HepG2 (cell line): ENCODE results near the gene CDT1. TPM values are rescaled to one million over a fixed set of nuclear protein-coding genes. Genes with fewer than 3 reads are reported as not detected.

ENCODE experiments used
- ATAC-seq: fragments of 200-7000 bp; cut with Tn5 transposase; 3 replicates; pipeline ENCODE4 v1.9.1; 2020; ENCODE audit warnings: mild to moderate bottlenecking, moderate library complexity
- BruUV-seq: library from RNA; stranded (reverse); fragments of 400-500 nt; replicated peaks from 2 replicates; lab custom pipeline; 2021; lab: Mats Ljungman, UMichigan
- CTCF ChIA-PET: fragments of 300-600 bp; formaldehyde crosslinking; extraction: SDS; loops from one replicate; lab custom pipeline; 2021; ENCODE audit warnings: low total read pairs, inconsistent platforms, low intra/inter-chr PET ratio; lab: Yijun Ruan, JAX
- POLR2A ChIA-PET: fragments of 350-600 bp; sonication (Branson Sonifier 250); formaldehyde crosslinking; loops from one replicate; lab custom pipeline; 2020; ENCODE audit warnings: antibody characterized with exemption, inconsistent platforms; lab: Yijun Ruan, JAX
- DNase-seq: peaks from one replicate; pipeline ENCODE4 v3.0.0-alpha.2; 2015; ENCODE audit warnings: low spot score
- FAIRE-seq: peaks from 3 replicates; lab custom pipeline; 2011; peaks lifted over from hg19 to GRCh38; lab: Jason Lieb, UNC
- H2AFZ ChIP-seq: one replicate; pipeline ENCODE4 v1.6.1; 2011; ENCODE audit warnings: low read length, inconsistent platforms
- H3K27ac ChIP-seq: fragments of 300-600 bp; 3 replicates; pipeline ENCODE4 v1.8.0; 2011; ENCODE audit warnings: mixed run types, mild to moderate bottlenecking, mixed read lengths, low read length, inconsistent platforms; ENCODE audit not compliant: insufficient read depth; ENCODE audit errors: extremely low read length
- H3K27me3 ChIP-seq, 2 experiments: fragments of 200-600 bp in 1 of 2; 2 replicates in 1 of 2; 3 replicates in 1 of 2; pipeline versions ENCODE4 v1.6.0 to v1.8.0; 2011; ENCODE audit warnings: low read length in 2 of 2, mild to moderate bottlenecking in 2 of 2, moderate library complexity in 2 of 2, inconsistent platforms in 1 of 2; ENCODE audit not compliant: insufficient read depth in 2 of 2, control insufficient read depth in 1 of 2
- H3K36me3 ChIP-seq, 2 experiments: fragments of 200-600 bp in 1 of 2; replicated peaks in 1 of 2; 2 replicates in 1 of 2; 3 replicates in 1 of 2; pipeline versions ENCODE4 v1.5.1 to v1.8.0; 2011; ENCODE audit warnings: low read length in 2 of 2, inconsistent platforms in 1 of 2; ENCODE audit not compliant: insufficient read depth in 2 of 2, control insufficient read depth in 1 of 2
- H3K4me1 ChIP-seq: 2 replicates; pipeline ENCODE4 v1.5.1; 2012; ENCODE audit warnings: low read length, inconsistent platforms; ENCODE audit not compliant: insufficient read depth
- H3K4me2 ChIP-seq: 2 replicates; pipeline ENCODE4 v1.6.0; 2011; ENCODE audit warnings: low read depth, low read length, inconsistent platforms
- H3K4me3 ChIP-seq, 3 experiments: fragments of 200-600 bp in 1 of 3; sonication (generic), shearing (Covaris generic) in 1 of 3; replicated peaks in 1 of 3; 2 replicates each; pipeline ENCODE4 v1.5.1; 2011 to 2016; ENCODE audit warnings: low read length in 3 of 3, inconsistent platforms in 2 of 3, low read depth in 2 of 3, mild to moderate bottlenecking in 2 of 3, control low read depth in 1 of 3, mixed read lengths in 1 of 3; ENCODE audit not compliant: insufficient read depth in 1 of 3
- H3K79me2 ChIP-seq: one replicate; pipeline ENCODE4 v1.6.1; 2011; ENCODE audit warnings: low read length, inconsistent platforms; ENCODE audit not compliant: insufficient read depth
- H3K9ac ChIP-seq: 2 replicates; pipeline ENCODE4 v1.6.0; 2011; ENCODE audit warnings: mild to moderate bottlenecking, low read depth, low read length, inconsistent platforms; ENCODE audit not compliant: insufficient read depth
- H3K9me3 ChIP-seq: 2 replicates; pipeline ENCODE4 v1.5.1; 2012; ENCODE audit warnings: mild to moderate bottlenecking, low read length
- H4K20me1 ChIP-seq: 2 replicates; pipeline ENCODE4 v1.6.0; 2011; ENCODE audit warnings: inconsistent platforms, mild to moderate bottlenecking, low read length, moderate library complexity; ENCODE audit not compliant: insufficient read depth
- AGO2 ChIP-seq: fragments of 200-400 bp; formaldehyde crosslinking; optimal IDR thresholded peaks from 2 replicates; pipeline ENCODE3; 2017; ENCODE audit warnings: mild to moderate bottlenecking, low read depth, low read length, moderate library complexity
- CBX2 ChIP-seq, 2 experiments: fragments of 200-600 bp in 1 of 2; sonication (generic); formaldehyde crosslinking in 1 of 2; IDR thresholded peaks; 2 replicates each; pipeline versions ENCODE4 v1.7.0 to v1.8.1; 2018 to 2022; ENCODE audit warnings: low read depth in 2 of 2, low read length in 1 of 2, mild to moderate bottlenecking in 1 of 2, missing genetic modification reagents in 1 of 2
- ISL2 ChIP-seq: sonication (generic); formaldehyde crosslinking; IDR thresholded peaks from 2 replicates; pipeline ENCODE4 v1.5.0; 2020; ENCODE audit warnings: missing genetic modification reagents
- NFKB2 ChIP-seq: sonication (generic); formaldehyde crosslinking; IDR thresholded peaks from 2 replicates; pipeline ENCODE4 v1.4.0; 2020; ENCODE audit warnings: missing genetic modification reagents, borderline replicate concordance
- XRCC5 ChIP-seq: fragments of 200-400 bp; formaldehyde crosslinking; optimal IDR thresholded peaks from 2 replicates; pipeline ENCODE3; 2017; ENCODE audit warnings: mild to moderate bottlenecking, low read length
- ZNF768 ChIP-seq: sonication (generic); formaldehyde crosslinking; IDR thresholded peaks from 2 replicates; pipeline ENCODE4 v1.4.0; 2020; ENCODE audit warnings: missing genetic modification reagents
- ZNF816 ChIP-seq: sonication (generic); formaldehyde crosslinking; IDR thresholded peaks from 2 replicates; pipeline ENCODE4 v1.8.0; 2022; ENCODE audit warnings: missing genetic modification reagents, mild to moderate bottlenecking, borderline replicate concordance
- WGBS: methylation state at CpG from one replicate; pipeline ENCODE4 v1.1.6; 2017; ENCODE audit warnings: low lambda C conversion rate; 5-methylcytosine and 5-hydroxymethylcytosine counted together
- in situ Hi-C: cut with HindIII; loops from 2 replicates; pipeline ENCODE4 v1.10.0; 2017; ENCODE audit warnings: low pct_unique_long_range_greater_than_20kb; ENCODE audit not compliant: extremely low pct_ligation_motif_present
- intact Hi-C: fragments of 100-400 bp; cut with micrococcal nuclease; formaldehyde crosslinking; loops from one replicate; pipeline ENCODE4 v1.10.0; 2022; ENCODE audit not compliant: unreplicated experiment
- polyA plus RNA-seq, 8 experiments: library from polyadenylated mRNA; depleted of rRNA in 3 of 8; stranded (reverse) in 7 of 8; unstranded in 1 of 8; fragments of >200 nt; fragmentation: Illumina TruSeq in 4 of 8; extraction: Trizol in 4 of 8; gene quantifications; 2 replicates each; pipeline versions ENCODE4 v1.2.1 to v1.2.3, GENCODE V29; 2011 to 2016; ENCODE audit warnings: low read depth in 4 of 8, missing spikeins in 1 of 8, mixed read lengths in 1 of 8; ENCODE audit not compliant: insufficient read depth in 1 of 8
- total RNA-seq, 5 experiments: library from RNA; depleted of rRNA; stranded (reverse); fragments of >200 nt; fragmentation: Illumina TruSeq; extraction: Trizol; gene quantifications; 2 replicates each; pipeline ENCODE4 v1.2.3, GENCODE V29; 2016; ENCODE audit warnings: low read depth in 1 of 5

The CDT1 gene
- total and polyA plus RNA-seq, 2 of the 13 experiments (the other 11 are each of a cell fraction or from before 2014, with no cell fraction given): 23.1 to 23.8 TPM

- FAIRE-seq: no peak
- DNase-seq: no peak
- no TSS peak for BruUV-seq
- in situ Hi-C loops: loop anchor here (5.0 kb wide), 3 partner anchors 46 to 411 kb away; partner anchors contain the start of genes CDT1, GALNS and TRAPPC2L
- Histone ChIP-seq H3K4me1 (peaks cover 25% of the 10 kb centered on the region), H3K9me3 (no peaks in the 10 kb centered on the region), H3K27ac (no peak overlapping the region), H4K20me1 (peaks cover 4% of the 10 kb centered on the region; the same call in 1 of the 2 replicates), H2AFZ (no peak overlapping the region), H3K4me3 (no peak overlapping the region), H3K27me3 (no peaks in the 10 kb centered on the region), H3K79me2 (peaks cover 21% of the 10 kb centered on the region), H3K9ac (no peak overlapping the region), H3K36me3 (peaks cover 0 to 10% of the 10 kb centered on the region in 2 experiments; a peak in 3 of 5 replicates), H3K4me2 (no peak overlapping the region)
- intact Hi-C loops: loop anchor here (5.0 kb wide), 2 partner anchors 56 to 101 kb away; partner anchors contain the start of genes APRT, GALNS and TRAPPC2L
- TF ChIP-seq AGO2: peak; percentile 36
- no peak for TF ChIP-seq CBX2 (IDR thresholded peaks at IDR 0.05; ENCODE audit: low read depth, low read length)
- no peak for TF ChIP-seq CBX2 (CRISPR knock-in tag; IDR thresholded peaks at IDR 0.05; ENCODE audit: low read depth)
- 97% methylated on average over 12 of the region's 23 CpGs for whole genome bisulfite sequencing
- ATAC-seq: no peak
- ChIA-PET POLR2A (no interaction called here), CTCF (no interaction called here)
Observed at GRCh38 chr16:88755745-88756443, 47.7 kb upstream of the CDT1 start.

GRCh38 chr16:88758227-88758943 is 45.2 kb upstream of the CDT1 start:
- no peak overlapping the region for H2AFZ ChIP-seq
- 96% methylated on average over 8 of the region's 13 CpGs for WGBS
- ChIA-PET CTCF (interaction anchor here (1.2 to 1.7 kb wide), 3 partner anchors 26 to 99 kb away, joined by 4 to 12 read pairs (median 5); partner anchors contain the start of genes GALNS, PIEZO1 and TRAPPC2L), POLR2A (interaction anchor here (0.9 to 2.9 kb wide), 10 partner anchors 11 to 99 kb away, joined by 3 to 36 read pairs (median 6); partner anchors contain the start of genes APRT, GALNS, PIEZO1 and TRAPPC2L)
- in situ Hi-C loops: loop anchor here (5.0 kb wide), 3 partner anchors 44 to 409 kb away; partner anchors contain the start of genes CDT1, GALNS and TRAPPC2L
- TF ChIP-seq XRCC5 (no peak), NFKB2 (CRISPR knock-in tag) (0 out of 2 replicates have a peak, but pooled peaks have one; percentile 31), ISL2 (CRISPR knock-in tag) (no peak), ZNF816 (CRISPR knock-in tag) (0 out of 2 replicates have a peak, but pooled peaks have one; percentile 23), ZNF768 (CRISPR knock-in tag) (0 out of 2 replicates have a peak, but pooled peaks have one; percentile 10)
- H3K9ac ChIP-seq: peak overlapping the region; percentile 53
- H3K79me2 ChIP-seq: peaks cover 26% of the 10 kb centered on the region
- DNase-seq: no peak
- H3K4me3 ChIP-seq: no peak overlapping the region
- H3K9me3 ChIP-seq: no peaks in the 10 kb centered on the region
- H4K20me1 ChIP-seq: peaks cover 13% of the 10 kb centered on the region
- peak overlapping the region; percentile 4 for H3K27ac ChIP-seq
- FAIRE-seq: no peak
- no peak for ATAC-seq
- peak overlapping the region; percentile 73 for H3K4me2 ChIP-seq
- intact Hi-C loops: loop anchor here (5.0 kb wide), 2 partner anchors 54 to 99 kb away; partner anchors contain the start of genes APRT, GALNS and TRAPPC2L
- BruUV-seq: no TSS peak
- H3K4me1 ChIP-seq: peaks cover 50% of the 10 kb centered on the region
- H3K36me3 ChIP-seq: peaks cover 0 to 4% of the 10 kb centered on the region in 2 experiments; a peak in 2 of 5 replicates
- H3K27me3 ChIP-seq: no peaks in the 10 kb centered on the region
